Stimulated activated CD8-positive, alpha-beta memory T cell treated with anti-CD3 and anti-CD28 coated beads, Interleukin-2, amount 100 ng/mL, for 48 hours (primary cell): Measurements from ENCODE around the gene RIN3.

Experiments
- DNase-seq, 2 donors: peaks; one replicate each; pipeline ENCODE4 v3.0.0-alpha.2; 2020; ENCODE audit warnings: low read depth in 2 of 2

Gene RIN3

DNA sequence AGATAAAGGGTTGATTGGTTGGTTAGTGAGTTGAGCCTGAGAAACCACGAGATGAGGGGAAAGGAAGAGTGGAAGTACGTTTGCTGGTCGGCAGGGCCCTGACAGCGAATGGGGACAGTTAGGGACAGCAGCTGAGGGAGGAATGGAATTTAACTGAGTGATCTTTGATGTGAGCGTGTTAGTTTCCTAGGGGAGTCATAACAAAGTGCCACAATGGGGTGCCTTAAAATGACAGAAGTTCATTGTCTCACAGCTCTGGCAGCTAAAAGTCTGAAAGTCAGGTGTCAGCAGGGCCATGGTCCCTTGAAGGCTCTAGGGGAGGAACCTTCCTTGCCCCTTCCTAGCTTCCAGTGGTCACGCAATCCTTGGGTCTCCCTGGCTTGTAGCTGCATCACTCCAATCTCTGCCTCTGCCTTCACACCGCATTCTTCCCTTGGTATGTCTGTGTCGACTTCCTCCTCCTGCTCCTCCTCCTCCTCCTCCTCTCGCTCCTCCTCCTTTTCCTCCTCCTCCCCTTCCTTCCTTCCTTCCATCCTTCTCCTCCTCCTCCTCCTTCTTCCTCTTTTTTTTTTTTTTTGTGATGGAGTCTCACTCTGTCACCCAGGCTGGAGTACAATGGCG, 26.0 kb upstream of the RIN3 start:
- DNase-seq = no peak

DNA sequence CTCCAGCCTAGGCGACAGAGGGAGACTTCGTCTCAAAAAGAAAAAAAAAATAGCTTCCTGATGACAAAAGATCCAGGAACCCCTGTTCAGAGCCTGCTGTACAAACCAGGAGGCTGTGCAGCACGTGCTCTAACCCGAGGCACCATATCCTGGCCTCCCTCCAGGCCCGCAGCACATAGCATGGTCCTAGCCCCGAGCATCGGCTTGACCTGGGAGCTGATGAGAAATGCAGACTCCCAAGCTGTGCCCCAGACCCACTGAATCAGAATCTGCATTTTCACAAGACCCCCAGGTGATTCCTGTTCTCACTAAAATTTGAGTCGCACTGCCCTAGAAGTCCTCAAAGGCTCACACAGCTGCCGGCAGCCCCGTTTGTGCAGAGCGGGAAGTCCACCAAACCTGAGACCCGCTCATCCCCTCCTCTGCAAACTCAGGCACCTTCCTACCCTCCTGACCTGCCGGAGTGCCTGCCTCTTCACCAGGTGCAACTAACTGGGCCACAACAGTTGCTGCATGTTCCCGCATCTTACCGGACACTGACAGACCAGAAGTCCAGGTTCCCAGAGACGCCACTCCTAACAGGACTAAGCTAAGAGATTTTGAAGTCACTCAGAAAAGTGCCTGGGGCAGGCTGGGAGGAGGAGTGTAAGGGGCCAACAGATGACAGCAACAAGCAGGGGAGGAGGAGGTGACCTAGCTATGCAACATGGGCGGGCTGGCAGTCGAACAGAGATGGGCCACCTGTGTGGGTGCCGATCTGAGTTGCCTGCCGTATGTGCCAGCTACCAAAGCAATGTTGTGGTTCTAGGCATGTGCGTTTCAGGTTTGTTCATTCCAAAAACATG, 24.0 kb upstream of the RIN3 start:
- DNase-seq = no peak

DNA sequence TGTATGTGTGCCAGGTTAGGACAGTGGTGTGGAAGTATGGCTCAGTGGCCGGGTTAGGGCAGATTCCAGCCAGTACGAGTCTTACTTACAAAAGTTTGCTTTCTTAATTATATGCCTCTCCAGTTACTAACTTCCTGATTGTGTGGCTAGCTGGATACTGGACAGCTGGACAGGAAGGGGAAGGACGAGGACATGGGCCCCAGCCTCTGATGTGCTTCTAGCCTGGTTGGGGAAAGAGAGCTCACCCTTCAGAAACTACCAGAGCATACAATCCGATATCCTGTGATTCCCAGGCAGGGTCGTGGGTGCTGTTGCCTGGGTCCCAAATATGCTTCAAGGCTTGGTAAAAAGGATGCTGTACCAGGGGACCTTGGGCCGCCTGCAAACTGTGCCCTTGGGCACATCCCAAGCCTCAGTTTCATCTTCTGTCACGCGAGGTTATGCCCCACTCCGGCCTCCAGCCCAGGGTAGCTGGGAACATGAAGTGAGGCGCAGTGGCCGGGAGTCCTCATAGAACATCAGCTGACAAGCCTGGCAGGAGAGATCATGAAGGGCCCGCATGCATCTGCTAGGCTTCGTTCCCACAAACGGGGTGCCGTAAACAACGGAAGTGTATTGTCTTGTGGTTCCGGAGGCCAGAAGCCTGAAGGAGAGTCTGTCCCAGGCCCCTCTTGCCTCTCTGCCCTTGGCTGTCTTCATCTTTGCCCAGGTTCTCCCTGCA, 23.2 kb upstream of the RIN3 start:
- no peak for DNase-seq

DNA sequence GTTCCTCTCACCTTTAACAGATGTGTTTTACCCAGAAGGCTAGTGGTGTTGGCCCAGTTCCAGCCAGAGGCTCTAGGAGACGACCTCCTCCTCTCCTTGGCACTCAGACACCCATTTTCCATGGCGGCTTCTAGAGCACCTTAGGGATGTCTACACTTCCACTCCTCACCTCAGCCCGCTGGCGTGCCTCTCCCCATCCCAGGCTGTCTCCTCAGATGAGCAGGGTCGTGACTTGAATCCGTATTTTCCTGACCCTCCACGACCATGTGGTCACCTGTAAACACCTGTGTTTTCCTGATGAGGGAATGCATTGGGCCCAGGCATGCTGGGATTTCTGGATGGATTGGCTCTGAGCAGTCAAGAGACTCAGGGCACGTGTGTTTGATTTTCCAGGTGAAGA, 21.8 kb upstream of the RIN3 start:
- no peak for DNase-seq

DNA sequence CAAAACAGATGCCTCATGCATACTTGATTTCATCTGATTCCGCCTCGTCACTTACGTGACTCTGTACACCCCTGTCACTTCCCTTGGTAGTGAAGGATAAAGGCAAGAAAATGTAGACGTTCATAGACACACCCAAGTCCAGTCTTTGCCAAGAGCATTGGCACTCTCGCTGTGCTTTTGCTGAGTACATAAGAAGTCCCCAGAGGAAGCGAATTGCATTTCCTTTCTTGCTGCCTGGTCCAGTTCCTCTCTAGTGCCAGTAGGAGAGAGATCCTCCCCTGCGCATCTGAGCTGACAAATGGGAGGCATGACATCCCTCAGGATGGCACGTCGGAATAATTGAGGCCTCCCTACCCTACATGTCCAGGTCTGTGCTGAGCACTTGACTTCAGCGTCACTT, 21.3 kb upstream of the RIN3 start:
- DNase-seq = no peak

DNA sequence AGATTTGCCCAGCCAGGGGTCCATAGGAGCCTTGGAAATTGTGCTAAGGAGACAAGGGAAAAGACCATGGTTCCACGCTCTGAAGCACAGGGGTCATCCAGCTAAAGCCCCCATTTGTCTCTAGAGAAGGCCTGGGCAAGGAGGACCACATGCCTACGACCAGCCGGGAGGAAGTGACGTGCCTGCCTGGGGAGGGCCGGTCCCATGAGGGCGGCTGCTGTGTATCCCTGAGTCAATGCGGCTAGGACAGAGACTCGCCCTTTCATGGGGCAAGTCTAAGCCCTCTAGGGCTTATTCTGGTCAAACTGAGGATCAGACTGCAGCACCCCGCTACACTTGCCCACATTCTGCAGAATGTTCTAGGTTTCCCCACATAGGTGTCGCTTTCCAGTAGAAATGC, 20.6 kb upstream of the RIN3 start:
- DNase-seq = no peak

DNA sequence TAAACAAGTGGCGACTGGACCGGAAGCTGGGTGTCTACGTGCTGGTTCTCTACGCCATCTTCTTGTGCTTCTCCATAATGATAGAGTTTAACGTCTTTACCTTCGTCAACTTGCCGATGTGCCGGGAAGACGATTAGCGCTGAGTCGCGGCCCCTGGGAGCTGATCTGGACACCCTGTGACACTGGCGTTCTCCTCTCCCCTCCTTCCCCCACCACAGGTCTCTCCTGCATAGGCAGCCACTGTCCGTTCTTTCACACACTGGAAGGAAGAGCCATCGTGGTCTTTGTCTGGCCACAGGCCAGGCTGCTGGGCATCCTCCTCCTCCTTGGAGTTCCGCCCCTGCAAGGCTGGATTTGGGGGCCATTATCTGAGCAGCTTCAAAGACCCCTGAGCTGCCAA, 20.1 kb upstream of the RIN3 start:
- DNase-seq = no peak

DNA sequence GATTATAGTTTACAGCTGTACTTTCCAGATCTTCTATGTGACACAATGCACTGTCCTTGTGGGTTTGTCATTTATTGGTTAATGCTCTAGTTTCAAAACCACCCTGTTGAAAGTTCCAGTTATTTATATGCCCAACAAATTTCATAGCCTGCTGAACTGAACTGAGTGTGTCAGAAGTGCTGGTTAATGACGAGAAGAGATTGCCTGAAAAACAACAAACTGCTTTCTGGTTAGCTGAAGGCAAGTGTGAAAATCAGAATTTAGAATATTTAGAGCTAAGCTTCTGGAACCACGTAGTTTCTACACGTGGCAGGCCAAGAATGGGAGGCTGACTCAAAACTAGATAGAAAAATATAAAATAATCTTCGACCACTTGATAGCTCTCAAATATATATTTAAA, 19.1 kb upstream of the RIN3 start:
- DNase-seq = no peak

DNA sequence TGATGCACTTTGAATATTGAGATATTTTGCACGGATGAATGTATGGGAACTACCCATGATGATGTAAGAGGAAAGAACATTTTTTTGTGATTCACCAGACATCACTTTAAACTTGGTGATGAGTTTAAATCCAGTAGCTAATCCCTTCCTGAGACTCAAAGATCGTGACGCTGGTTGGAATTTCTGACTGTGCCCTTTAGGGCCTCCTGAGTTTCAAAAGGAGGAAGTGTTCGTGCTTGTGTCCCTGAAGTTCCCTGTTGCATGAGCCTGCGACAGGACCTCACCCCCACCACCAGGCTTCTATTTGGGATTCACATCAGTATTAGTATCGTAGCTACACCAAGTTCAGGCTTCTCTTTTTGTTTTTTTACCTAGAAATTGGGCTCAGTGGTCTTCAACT, 18.6 kb upstream of the RIN3 start:
- DNase-seq = no peak

DNA sequence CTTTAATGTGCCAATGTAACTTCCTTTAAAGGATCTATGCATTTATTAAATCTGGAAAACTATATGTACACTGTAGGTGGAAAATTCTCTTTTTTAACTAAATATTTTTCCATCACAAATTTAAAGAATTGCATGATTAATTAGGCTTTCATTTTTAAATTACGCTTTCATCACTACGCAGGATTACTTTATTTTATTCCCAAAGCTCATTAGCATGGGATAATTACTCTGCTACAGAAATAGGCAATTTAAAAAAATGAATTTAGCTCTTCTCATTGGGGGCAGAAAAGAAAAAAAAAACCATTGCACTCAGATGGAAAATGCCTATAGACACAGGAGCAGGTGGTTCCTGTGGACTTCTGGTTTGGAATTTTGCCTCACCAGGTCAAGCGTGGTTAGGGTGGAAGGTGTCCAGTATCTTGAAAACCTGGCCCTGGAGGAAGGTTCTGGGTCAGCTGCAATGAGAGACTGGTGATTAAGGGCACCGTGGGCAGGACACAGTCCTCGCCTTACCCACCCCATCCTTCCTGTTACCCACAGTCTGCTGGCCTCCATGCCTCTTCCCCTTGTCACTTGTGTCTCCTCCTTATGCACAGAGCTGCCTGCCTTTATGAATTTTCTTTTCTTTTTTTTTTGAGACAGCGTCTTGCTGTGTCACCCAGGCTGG, 17.3 kb upstream of the RIN3 start:
- DNase-seq = no peak

DNA sequence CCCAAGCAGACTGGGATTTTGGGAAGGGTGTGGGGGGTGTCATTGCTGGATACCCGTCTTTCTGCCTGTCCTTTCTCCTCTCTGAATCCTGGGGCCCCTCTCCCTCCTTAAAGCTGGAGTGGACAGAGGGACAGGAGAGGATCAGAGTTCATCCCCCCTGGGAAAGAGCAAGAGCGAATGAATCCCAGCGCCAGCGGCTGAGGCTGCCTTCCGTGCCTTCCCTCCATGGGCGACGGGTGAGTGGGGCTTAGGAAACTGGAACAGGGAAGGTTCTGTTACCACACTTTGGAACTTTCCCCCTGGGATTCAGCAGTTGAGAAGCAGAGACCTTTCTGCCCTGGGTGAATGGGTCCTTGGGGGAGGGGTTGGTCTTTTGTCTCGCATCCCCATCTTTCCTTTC, 16.2 kb upstream of the RIN3 start:
- no peak for DNase-seq

DNA sequence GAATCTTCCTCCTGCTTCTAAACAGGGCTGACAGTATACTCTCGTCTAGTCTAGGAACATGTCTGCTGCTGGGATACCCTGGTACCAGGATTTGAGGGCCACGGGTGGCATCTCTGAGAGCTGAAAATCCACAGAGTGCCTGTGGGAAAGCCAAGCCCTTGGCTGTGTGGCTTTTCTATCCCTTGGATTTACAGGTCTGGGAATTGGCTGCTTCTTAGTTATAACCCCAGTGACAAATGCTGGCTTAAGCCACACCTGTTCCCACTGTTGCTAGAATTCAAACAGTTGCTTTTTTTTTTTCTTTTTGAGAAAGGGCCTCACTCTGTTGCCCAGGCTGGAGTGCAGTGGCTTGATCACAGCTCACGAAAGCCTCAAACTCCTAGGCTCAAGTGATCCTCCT, 14.3 kb upstream of the RIN3 start:
- no peak for DNase-seq

DNA sequence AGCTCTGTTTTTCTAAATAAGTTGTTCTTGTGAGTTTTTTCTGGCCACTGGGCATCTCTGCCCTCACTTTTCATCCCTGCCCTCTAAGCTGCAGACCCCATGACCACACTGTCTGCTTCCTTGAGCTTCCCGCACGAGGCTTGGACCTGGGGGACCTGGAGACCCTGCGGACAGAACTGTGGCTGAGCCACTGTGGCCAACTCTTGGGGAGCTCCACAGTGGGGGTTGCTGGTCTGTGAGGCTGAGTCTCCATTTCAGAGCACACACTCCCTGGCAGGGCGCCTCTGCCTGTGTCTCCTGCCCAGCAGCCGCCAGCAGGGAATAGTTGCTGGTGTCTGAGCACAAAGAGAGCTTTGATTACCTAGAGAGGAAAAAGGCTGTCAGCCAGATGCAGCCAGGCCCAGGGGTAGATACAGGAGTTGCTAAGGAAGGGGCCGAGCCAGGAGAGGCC, 13.1 kb upstream of the RIN3 start:
- DNase-seq = no peak

DNA sequence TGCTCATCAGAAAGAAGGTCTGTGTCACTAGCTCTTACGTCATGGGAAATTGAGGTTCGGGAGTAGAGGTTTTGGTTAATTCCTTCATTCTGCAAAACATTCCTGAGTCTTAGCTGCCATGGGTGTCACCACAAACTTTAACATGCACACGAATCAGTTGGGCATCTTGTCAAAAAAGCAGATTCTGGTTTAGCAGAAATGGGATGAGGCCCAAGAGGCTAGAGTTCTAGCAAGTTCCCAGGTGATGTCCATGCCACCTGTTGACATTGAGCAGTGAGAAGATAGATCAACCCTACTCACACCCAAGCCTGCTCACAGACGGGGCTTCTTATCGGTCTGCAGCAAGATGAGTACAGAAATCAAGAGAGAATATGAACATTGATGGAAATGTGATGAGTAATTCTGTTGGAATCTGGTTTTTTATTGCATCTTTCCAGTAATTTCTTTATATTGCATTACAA, 11.7 kb upstream of the RIN3 start:
- DNase-seq = no peak

DNA sequence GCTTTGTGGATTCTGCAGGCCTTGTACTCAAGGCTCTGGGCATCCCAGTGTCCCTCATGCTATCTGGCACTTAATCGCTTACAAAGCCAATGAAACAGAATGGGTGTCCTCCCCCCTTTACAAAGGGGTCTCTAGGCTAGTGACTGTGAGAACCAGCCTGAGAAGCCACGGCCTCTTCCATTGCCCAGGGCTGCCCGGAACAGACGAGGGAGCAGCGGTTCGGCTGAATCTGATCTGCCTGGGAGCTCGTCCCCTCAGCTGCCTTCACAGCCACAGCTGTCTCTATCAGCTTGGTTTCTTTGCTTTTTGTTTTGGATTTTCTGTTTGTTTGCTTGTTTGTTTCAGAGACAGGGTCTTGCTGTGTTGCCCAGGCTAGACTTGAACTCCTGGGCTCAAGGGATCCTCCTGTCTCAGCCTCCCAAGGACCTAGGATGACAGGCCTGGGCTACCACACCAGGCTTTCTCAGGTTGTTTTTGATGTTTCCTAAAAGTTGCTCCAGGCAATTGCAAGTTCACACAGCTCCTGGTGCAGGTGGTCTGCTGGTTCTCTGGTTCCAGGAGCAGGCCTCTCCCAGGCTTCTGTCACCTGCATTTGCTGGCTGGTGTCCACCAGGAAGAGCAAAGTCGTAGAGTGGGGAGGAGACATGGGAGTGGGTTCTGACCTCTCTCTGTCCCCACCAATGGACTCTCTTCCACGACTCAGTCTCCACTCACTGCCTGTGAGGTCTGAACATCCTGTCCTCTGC, 10.9 kb upstream of the RIN3 start:
- DNase-seq = no peak

DNA sequence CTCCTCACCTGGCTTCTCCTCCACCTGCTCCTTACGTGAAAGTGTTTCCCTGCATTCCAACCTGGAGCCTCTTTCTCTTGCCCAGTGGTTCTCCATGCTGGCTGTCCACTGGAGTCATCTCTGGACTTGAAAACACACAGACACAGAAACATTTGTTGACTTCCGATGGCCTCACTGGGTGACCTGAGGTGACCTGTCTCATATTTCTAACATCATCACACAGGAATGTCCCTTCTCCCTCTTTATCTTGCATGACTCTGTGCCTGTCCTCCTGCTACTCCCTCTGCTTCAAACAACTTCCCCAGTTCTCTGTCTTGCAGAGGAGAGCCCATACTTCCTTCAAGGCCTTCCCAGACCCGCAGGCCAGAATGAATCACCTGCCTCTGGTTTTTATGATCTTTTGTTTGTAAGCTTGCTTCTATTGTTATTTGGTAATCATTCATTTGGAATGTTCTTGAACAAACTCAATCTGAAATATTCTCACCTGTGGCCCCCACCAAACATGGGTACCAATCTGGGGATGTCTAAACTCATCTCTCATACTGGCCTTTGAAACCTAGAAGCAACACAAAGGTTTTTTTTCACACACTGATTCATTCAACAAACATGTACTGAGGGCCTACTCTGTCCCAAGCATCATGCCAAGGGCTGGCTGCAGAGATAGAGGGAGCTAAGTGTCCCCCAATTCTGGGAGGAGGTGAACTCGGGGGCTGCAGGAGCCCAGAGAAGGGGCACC, 9.7 kb upstream of the RIN3 start:
- no peak for DNase-seq

DNA sequence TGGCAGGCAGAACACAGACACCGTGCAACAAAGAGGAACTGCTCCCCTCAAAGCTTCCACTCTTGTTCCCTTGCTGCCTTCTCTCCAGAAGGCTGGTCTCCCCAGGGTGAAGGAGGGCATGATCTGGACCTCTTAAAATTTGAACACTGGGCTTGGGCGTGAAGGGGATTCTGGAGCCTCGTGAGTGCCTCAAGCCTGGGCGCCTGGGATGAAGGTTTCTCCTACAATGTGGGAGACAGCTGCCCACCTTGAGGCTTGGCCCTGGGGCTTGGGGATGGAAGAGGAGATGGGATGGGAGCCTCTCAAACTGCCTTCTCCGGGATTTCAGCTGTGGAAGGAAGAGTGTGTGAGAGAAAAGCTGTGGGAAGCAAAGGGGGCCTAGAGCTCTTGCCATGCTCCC, 7.8 kb upstream of the RIN3 start:
- DNase-seq = no peak

DNA sequence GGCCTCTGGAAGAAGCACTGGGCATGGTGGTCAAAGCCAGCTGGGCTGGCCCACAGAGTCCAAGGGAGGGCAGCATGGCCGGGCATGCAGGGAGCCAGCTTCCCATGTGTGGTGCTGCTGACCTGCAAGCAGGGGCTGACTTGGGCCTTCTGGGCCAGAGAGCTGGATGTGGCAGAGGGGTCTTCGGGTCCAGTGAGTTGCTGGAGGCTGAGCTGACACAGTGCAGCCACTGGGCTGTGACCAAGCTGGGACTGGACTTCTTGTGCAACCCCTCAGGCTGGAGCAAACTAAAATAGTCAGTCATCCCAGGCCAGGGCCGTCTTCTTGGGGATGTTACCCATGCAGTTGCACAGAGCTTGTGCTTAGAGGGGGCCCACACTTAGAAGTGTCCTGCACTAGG, 7.3 kb upstream of the RIN3 start:
- no peak for DNase-seq

DNA sequence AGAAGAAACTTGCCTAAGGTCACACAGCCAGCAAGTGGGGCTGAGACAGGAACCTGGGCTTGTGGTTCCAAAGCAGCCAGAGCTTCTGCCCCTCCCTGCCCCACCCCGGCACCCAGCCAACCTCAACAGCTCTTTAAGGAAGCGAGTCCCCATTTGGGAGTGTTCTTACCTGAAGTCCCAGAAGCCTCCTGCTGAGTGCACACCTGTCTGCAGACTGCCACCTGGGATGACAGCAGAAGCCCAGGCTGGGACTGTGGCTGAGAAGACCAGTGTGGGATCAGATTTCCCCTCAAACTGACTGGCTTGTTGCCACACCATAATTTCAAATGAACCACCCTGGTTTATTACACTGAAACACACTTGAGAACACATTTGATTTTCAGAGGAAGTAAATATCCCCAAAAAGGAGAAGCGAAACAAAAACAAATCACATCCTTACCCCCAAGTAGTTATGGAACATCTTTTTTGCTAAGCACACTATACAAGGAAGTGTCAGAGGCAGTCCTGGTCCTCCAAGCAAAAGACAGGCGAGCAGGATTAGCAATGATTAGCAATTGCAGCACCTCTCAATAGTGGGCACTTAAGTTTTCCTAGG, 6.3 kb upstream of the RIN3 start:
- no peak for DNase-seq

DNA sequence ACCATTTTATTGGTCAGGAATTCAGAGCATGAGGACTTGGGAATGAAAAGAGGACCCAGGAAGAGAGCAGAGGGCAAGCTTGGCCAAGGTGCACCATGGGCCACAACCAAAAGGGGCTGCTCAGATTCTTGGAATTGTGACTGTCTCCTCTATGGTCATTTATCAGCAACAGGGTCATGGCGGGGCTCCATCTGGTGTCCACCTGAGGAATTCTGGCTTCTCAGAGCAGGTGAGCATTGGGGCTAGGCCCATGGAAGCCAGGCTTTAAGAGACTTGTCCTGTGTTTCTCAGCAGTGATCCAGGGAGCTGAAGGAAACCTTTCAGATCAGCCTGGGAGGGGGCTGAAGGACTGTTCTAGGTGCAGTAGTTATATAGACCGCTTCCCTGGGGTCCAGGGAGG, 2.6 kb upstream of the RIN3 start:
- DNase-seq = no peak
